H9 (cell line): ENCODE results near the gene PTPRQ. TPM values are rescaled to one million over a fixed set of nuclear protein-coding genes. Genes with fewer than 3 reads are reported as not detected.

Experiments
- DNase-seq: peaks from one replicate; pipeline ENCODE4 v3.0.0-alpha.2; 2017
- H2AFZ ChIP-seq: one replicate; pipeline ENCODE4 v1.6.1; 2013; ENCODE audit warnings: mild to moderate bottlenecking, low read length, control low read depth, moderate library complexity
- H2AK5ac ChIP-seq: 2 replicates; pipeline ENCODE4 v1.6.1; 2013; ENCODE audit warnings: low read length, control low read depth, mixed read lengths; ENCODE audit not compliant: insufficient read length
- H2BK120ac ChIP-seq: one replicate; pipeline ENCODE4 v1.6.1; 2013; ENCODE audit warnings: low read depth, mild to moderate bottlenecking, low read length, control low read depth, inconsistent platforms; ENCODE audit not compliant: poor library complexity, severe bottlenecking
- H2BK12ac ChIP-seq: 2 replicates; pipeline ENCODE4 v1.6.1; 2013; ENCODE audit warnings: low read length, control low read depth, mixed read lengths, low read depth; ENCODE audit not compliant: insufficient read length
- H2BK15ac ChIP-seq: 2 replicates; pipeline ENCODE4 v1.6.1; 2013; ENCODE audit warnings: low read depth, low read length, control low read depth
- H2BK20ac ChIP-seq: one replicate; pipeline ENCODE4 v1.6.1; 2013; ENCODE audit warnings: low read depth, mild to moderate bottlenecking, low read length, control low read depth, inconsistent platforms; ENCODE audit not compliant: poor library complexity, severe bottlenecking
- H2BK5ac ChIP-seq: 2 replicates; pipeline ENCODE4 v1.6.1; 2013; ENCODE audit warnings: low read length, control low read depth, mixed read lengths; ENCODE audit not compliant: insufficient read length
- H3K14ac ChIP-seq: 2 replicates; pipeline ENCODE4 v1.6.1; 2013; ENCODE audit warnings: low read length, control low read depth; ENCODE audit not compliant: insufficient read depth
- H3K18ac ChIP-seq: 2 replicates; pipeline ENCODE4 v1.6.1; 2013; ENCODE audit warnings: low read depth, mild to moderate bottlenecking, mixed read lengths, low read length, control low read depth; ENCODE audit not compliant: insufficient read length
- H3K23ac ChIP-seq: 2 replicates; pipeline ENCODE4 v1.6.1; 2013; ENCODE audit warnings: low read length, control low read depth, mixed read lengths, low read depth; ENCODE audit not compliant: insufficient read length
- H3K23me2 ChIP-seq: 2 replicates; pipeline ENCODE4 v1.6.1; 2013; ENCODE audit warnings: low read depth, mild to moderate bottlenecking, mixed read lengths, low read length, control low read depth; ENCODE audit not compliant: insufficient read length, poor library complexity, severe bottlenecking
- H3K27ac ChIP-seq: 2 replicates; pipeline ENCODE4 v1.5.1; 2013; ENCODE audit warnings: low read length, control low read depth, mixed read lengths, low read depth; ENCODE audit not compliant: insufficient read length
- H3K27me3 ChIP-seq: 2 replicates; pipeline ENCODE4 v1.6.1; 2013; ENCODE audit warnings: low read length, control low read depth, inconsistent platforms; ENCODE audit not compliant: insufficient read depth
- H3K4ac ChIP-seq: 2 replicates; pipeline ENCODE4 v1.6.1; 2013; ENCODE audit warnings: low read depth, mild to moderate bottlenecking, control low read depth, inconsistent platforms, low read length, moderate library complexity
- H3K4me1 ChIP-seq: 2 replicates; pipeline ENCODE4 v1.6.1; 2013; ENCODE audit warnings: low read length, control low read depth, inconsistent platforms; ENCODE audit not compliant: insufficient read depth
- H3K4me2 ChIP-seq: 2 replicates; pipeline ENCODE4 v1.6.1; 2013; ENCODE audit warnings: low read length, control low read depth, mixed read lengths; ENCODE audit not compliant: insufficient read length, insufficient read depth
- H3K56ac ChIP-seq: 2 replicates; pipeline ENCODE4 v1.6.1; 2013; ENCODE audit warnings: low read depth, mild to moderate bottlenecking, mixed read lengths, low read length, control low read depth; ENCODE audit not compliant: insufficient read length
- H3K79me1 ChIP-seq: 2 replicates; pipeline ENCODE4 v1.6.1; 2013; ENCODE audit warnings: low read depth, mild to moderate bottlenecking, moderate library complexity, low read length, control low read depth, inconsistent platforms; ENCODE audit not compliant: insufficient read depth, poor library complexity, severe bottlenecking
- H3K79me2 ChIP-seq: 2 replicates; pipeline ENCODE4 v1.6.1; 2013; ENCODE audit warnings: low read length, control low read depth, inconsistent platforms; ENCODE audit not compliant: insufficient read depth
- H3K9ac ChIP-seq: 2 replicates; pipeline ENCODE4 v1.6.1; 2013; ENCODE audit warnings: low read length, control low read depth, mixed read lengths; ENCODE audit not compliant: insufficient read length; ENCODE audit errors: extremely low read depth
- H3K9me3 ChIP-seq: one replicate; pipeline ENCODE4 v1.6.1; 2013; ENCODE audit warnings: low read depth, low read length, inconsistent platforms; ENCODE audit not compliant: control insufficient read depth
- H3T11ph ChIP-seq: one replicate; pipeline ENCODE4 v1.6.1; 2013; ENCODE audit warnings: mild to moderate bottlenecking, low read length, control low read depth, inconsistent platforms
- H4K20me1 ChIP-seq: one replicate; pipeline ENCODE4 v1.6.1; 2013; ENCODE audit not compliant: control insufficient read depth, insufficient read length, insufficient read depth
- H4K5ac ChIP-seq: 2 replicates; pipeline ENCODE4 v1.6.1; 2013; ENCODE audit warnings: low read depth, mild to moderate bottlenecking, mixed read lengths, low read length, control low read depth; ENCODE audit not compliant: insufficient read length
- H4K8ac ChIP-seq: replicated peaks from 2 replicates; pipeline ENCODE4 v1.6.1; 2013; ENCODE audit warnings: low read length, control low read depth, mixed read lengths, low read depth; ENCODE audit not compliant: insufficient read length
- H4K91ac ChIP-seq: 2 replicates; pipeline ENCODE4 v1.6.1; 2013; ENCODE audit warnings: low read depth, mild to moderate bottlenecking, moderate library complexity, mixed read lengths, low read length, control low read depth; ENCODE audit not compliant: insufficient read length
- H3K27ac Mint-ChIP-seq, 3 experiments: 2 replicates in 2 of 3; 3 replicates in 1 of 3; pipeline ENCODE4 v1.8.0; 2020 to 2021; ENCODE audit warnings: mixed read lengths in 3 of 3, mild to moderate bottlenecking in 1 of 3, moderate library complexity in 1 of 3
- H3K27me3 Mint-ChIP-seq: 2 replicates; pipeline ENCODE4 v1.8.0; 2021; ENCODE audit warnings: low read depth, mild to moderate bottlenecking, moderate library complexity, mixed read lengths
- H3K36me3 Mint-ChIP-seq, 3 experiments: 2 replicates in 2 of 3; 3 replicates in 1 of 3; pipeline ENCODE4 v1.8.0; 2020 to 2021; ENCODE audit warnings: low read depth in 3 of 3, mixed read lengths in 3 of 3; ENCODE audit not compliant: insufficient read depth in 1 of 3
- H3K4me1 Mint-ChIP-seq, 2 experiments: 2 replicates each; pipeline ENCODE4 v1.8.0; 2020; ENCODE audit warnings: mixed read lengths in 2 of 2
- H3K4me3 Mint-ChIP-seq, 2 experiments: 2 replicates in 1 of 2; 3 replicates in 1 of 2; pipeline ENCODE4 v1.8.0; 2020 to 2021; ENCODE audit warnings: mild to moderate bottlenecking in 2 of 2, mixed read lengths in 2 of 2, moderate library complexity in 1 of 2
- H3K9me3 Mint-ChIP-seq, 2 experiments: 2 replicates in 1 of 2; 3 replicates in 1 of 2; pipeline ENCODE4 v1.8.0; 2020; ENCODE audit warnings: mild to moderate bottlenecking in 2 of 2, mixed read lengths in 2 of 2, moderate library complexity in 1 of 2
- WGBS: extraction: QIAGEN DNeasy Blood & Tissue Kit; methylation state at CpG from one replicate; pipeline ENCODE4 v1.1.7; 2013; ENCODE audit warnings: missing lambda C conversion rate, low lambda C conversion rate, mixed read lengths; ENCODE audit not compliant: insufficient read length; ENCODE audit errors: extremely low coverage; 5-methylcytosine and 5-hydroxymethylcytosine counted together
- total RNA-seq: library from RNA; stranded (reverse); gene quantifications from 2 replicates; pipeline ENCODE4 v1.2.1, GENCODE V29; 2021
- TF ChIP-seq, protein P1 (sequence below): fragments of 200-600 bp; sonication (generic); conservative IDR thresholded peaks from 3 replicates; pipeline ENCODE4 v1.8.0; 2021; ENCODE audit warnings: antibody characterized with exemption, mild to moderate bottlenecking

PTPRQ gene
- total RNA-seq, 1 experiment from 2014 or later = not detected

DNA sequence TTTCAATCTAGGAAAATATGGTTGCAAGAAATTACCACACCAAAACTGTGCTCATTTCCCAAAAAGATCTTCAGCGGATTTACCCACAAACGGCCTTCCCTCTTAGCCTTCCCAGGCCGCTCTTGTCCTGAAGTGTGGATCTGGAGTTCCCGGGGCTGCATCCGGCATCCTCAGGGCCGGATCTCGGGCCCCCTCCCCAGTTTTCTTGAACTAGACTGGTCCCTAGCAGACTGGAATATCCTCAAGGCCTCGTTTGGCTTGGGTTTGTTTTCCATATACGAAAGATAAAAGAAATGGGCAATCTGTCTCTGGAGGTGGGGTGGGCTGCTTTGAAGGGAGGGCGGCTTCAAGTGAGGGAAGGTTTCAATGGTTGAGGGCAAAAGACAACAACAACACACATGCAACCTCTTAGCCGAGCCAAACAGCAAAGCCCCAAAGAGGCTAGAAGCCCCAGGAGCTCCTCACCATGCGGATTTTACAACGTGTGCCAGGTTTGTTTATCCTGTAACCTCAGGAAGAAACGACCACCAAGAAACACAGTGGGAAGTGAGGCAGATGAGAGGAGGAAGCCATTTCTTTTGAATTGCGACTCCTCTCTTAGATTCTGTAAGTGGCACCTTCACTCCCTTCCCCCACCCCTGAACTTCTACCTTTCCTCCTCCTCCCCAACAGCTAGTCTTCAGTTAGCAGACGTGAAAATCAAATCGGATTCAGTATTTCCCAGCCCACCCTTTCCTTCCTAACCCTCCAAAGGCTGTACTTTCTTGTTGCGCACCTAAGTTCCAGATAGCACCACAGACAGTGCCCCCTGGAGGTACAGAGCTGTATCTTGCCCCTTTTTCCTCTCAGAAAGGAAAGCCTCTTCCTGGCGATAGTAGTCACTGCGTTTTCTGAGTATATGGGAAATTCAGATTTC lies 266.0 kb downstream of the PTPRQ start:
- no peak overlapping the region for H3K56ac ChIP-seq
- H3K4me3 Mint-ChIP-seq = peak overlapping the region; percentile 40 to 71

More for the DNA sequence above, 266.0 kb downstream of the PTPRQ start:
- Histone ChIP-seq H2BK120ac (no peak overlapping the region), H3K23me2 (peaks cover 22% of the 10 kb centered on the region), H3K27me3 (peaks cover 64% of the 10 kb centered on the region), H3K4me2 (peak overlapping the region; percentile 82), H2AFZ (no peak overlapping the region), H2BK15ac (no peak overlapping the region), H3K79me2 (no peaks in the 10 kb centered on the region), H3T11ph (no peak overlapping the region), H3K4me1 (peaks cover 8% of the 10 kb centered on the region), H4K91ac (no peak overlapping the region), H2BK20ac (no peak overlapping the region), H2BK5ac (no peak overlapping the region), H3K4ac (no peak overlapping the region), H3K27ac (no peak overlapping the region), H3K79me1 (no peaks in the 10 kb centered on the region), H3K9me3 (no peaks in the 10 kb centered on the region), H2AK5ac (no peak overlapping the region), H3K9ac (no peak overlapping the region), H3K18ac (no peak overlapping the region), H4K20me1 (no peaks in the 10 kb centered on the region), H2BK12ac (no peak overlapping the region), H3K23ac (no peak overlapping the region), H4K8ac (no peak overlapping the region), H3K14ac (no peak overlapping the region), H4K5ac (no peak overlapping the region)
- H3K27ac Mint-ChIP-seq = no peak overlapping the region
- TF ChIP-seq, protein P1, sequence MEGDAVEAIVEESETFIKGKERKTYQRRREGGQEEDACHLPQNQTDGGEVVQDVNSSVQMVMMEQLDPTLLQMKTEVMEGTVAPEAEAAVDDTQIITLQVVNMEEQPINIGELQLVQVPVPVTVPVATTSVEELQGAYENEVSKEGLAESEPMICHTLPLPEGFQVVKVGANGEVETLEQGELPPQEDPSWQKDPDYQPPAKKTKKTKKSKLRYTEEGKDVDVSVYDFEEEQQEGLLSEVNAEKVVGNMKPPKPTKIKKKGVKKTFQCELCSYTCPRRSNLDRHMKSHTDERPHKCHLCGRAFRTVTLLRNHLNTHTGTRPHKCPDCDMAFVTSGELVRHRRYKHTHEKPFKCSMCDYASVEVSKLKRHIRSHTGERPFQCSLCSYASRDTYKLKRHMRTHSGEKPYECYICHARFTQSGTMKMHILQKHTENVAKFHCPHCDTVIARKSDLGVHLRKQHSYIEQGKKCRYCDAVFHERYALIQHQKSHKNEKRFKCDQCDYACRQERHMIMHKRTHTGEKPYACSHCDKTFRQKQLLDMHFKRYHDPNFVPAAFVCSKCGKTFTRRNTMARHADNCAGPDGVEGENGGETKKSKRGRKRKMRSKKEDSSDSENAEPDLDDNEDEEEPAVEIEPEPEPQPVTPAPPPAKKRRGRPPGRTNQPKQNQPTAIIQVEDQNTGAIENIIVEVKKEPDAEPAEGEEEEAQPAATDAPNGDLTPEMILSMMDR = peak; percentile 88
- no CpG with 5 or more reads among the region's 20 CpGs for WGBS
- peaks cover 62 to 65% of the 10 kb centered on the region in 2 experiments for H3K4me1 Mint-ChIP-seq
- DNase-seq = peak; percentile 75
- H3K27me3 Mint-ChIP-seq = peaks cover 88% of the 10 kb centered on the region
- no peaks in the 10 kb centered on the region for H3K36me3 Mint-ChIP-seq
- no peaks in the 10 kb centered on the region; a peak in 1 of 5 replicates for H3K9me3 Mint-ChIP-seq
